Measurements from ENCODE around the gene AADACL4. TPM values are rescaled to one million over a fixed set of nuclear protein-coding genes. Genes with fewer than 3 reads are reported as not detected.

AADACL4 gene
- total RNA-seq, 1 donor from 2014 or later: not detected

DNA sequence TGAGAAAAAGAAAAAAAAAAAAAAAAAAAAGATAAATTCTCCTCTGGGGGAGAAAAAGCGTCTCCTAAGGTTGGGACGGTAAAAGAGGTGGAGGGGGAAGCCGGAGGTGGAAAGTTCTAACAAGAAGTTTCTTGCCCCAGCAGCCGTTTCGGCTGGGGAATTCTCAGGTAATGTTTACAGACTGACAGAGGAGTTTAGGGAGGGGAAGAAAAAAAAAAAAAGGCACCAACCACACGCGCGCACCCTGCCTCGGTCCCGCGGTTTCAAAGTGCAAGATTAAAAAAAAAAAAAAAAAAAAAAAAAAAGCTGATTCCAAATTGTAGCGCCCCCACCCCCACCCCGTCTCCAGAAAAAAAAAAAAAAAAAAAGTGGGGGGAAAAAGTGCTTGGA lies 26.4 kb upstream of the AADACL4 start:
- peak overlapping the region; percentile 93 for H3K27ac ChIP-seq
- ATAC-seq: no peak
- H3K9me3 ChIP-seq: no peaks in the 10 kb centered on the region
- H3K4me1 ChIP-seq: peaks cover 37% of the 10 kb centered on the region
- H3K36me3 ChIP-seq: no peaks in the 10 kb centered on the region
- H3K4me3 ChIP-seq: peak overlapping the region; percentile 85
- intact Hi-C loops (cut with DNase I): no loop called here
- no peak for DNase-seq
- H3K27me3 ChIP-seq: no peaks in the 10 kb centered on the region
- no peak for TF ChIP-seq CTCF (IDR thresholded peaks at IDR 0.05)

DNA sequence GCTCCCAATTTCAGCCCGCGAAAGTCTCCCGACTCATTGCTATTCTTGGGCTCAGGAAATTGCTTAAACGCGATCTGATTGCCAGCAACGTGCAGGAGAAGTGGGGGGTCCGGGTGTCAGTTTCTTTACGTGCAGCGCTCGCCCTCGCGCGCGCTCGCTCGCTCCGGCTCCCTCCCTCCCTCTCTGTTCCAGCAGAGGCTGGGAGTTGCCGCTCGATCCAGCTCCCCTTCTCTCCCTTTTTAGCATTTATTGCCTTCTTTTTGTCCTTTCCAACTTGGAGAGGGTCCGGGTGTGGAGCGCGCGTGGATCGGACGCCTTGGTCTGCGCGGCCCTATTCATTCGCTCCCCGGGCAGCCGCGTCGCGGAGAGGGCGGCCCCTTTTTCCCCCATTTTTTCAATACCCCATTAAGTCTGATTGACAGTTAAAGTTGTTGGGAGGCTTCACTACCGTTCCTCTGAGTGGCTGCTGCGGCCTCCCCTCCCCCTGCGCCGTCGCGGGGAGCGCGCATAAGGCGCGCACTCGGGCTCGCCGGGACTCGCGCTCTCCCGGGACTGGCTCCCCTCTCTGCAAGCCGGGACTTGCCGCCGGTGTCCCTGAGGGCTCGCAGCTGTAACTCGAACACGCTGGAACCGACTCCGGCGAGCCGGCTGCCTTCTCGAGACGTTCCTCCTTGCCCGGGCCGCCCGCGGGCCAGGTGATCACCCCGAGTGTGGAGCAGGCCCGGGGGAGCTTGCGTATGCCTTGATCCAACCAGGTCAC lies 25.8 kb upstream of the AADACL4 start, which contains the start of gene DHRS3:
Gene DHRS3 (minus strand): TSS at position 310 of the 760 bp plus-strand sequence. CDS start 862 bp downstream, outside the sequence.
- no peaks in the 10 kb centered on the region for H3K36me3 ChIP-seq
- H3K4me1 ChIP-seq: peaks cover 37% of the 10 kb centered on the region
- no peak for TF ChIP-seq CTCF (IDR thresholded peaks at IDR 0.05)
- DNase-seq (peak; percentile 92), ATAC-seq (peak; percentile 81)
- peak within 1 kb of the TSS; percentile 93 for H3K27ac ChIP-seq
- peak within 1 kb of the TSS; percentile 85 for H3K4me3 ChIP-seq
- intact Hi-C loops (cut with DNase I): no loop called here
- no peaks in the 10 kb centered on the region for H3K9me3 ChIP-seq
- H3K27me3 ChIP-seq: no peaks in the 10 kb centered on the region

DNA sequence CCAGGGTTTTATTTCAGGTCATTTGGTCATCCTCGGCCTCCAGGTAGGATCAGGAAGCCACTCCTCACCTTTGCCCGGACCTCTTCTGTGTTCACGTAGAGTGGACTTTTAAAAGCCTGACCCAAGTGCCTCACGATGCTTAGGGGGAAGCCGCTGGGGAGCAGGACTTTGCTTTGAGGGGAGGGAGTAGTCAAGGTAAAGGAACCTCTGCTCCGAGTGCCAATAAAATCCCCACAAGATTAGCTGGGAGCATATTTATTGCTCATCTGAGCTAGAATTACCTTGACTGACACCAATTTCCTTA lies 25.3 kb upstream of the AADACL4 start:
- no peak for TF ChIP-seq CTCF (IDR thresholded peaks at IDR 0.05)
- H3K9me3 ChIP-seq: no peaks in the 10 kb centered on the region
- H3K4me1 ChIP-seq: peaks cover 37% of the 10 kb centered on the region
- intact Hi-C loops (cut with DNase I): no loop called here
- H3K4me3 ChIP-seq: peak overlapping the region; percentile 85
- H3K27me3 ChIP-seq: no peaks in the 10 kb centered on the region
- no peaks in the 10 kb centered on the region for H3K36me3 ChIP-seq
- no peak for DNase-seq
- ATAC-seq: no peak
- peak overlapping the region; percentile 93 for H3K27ac ChIP-seq

DNA sequence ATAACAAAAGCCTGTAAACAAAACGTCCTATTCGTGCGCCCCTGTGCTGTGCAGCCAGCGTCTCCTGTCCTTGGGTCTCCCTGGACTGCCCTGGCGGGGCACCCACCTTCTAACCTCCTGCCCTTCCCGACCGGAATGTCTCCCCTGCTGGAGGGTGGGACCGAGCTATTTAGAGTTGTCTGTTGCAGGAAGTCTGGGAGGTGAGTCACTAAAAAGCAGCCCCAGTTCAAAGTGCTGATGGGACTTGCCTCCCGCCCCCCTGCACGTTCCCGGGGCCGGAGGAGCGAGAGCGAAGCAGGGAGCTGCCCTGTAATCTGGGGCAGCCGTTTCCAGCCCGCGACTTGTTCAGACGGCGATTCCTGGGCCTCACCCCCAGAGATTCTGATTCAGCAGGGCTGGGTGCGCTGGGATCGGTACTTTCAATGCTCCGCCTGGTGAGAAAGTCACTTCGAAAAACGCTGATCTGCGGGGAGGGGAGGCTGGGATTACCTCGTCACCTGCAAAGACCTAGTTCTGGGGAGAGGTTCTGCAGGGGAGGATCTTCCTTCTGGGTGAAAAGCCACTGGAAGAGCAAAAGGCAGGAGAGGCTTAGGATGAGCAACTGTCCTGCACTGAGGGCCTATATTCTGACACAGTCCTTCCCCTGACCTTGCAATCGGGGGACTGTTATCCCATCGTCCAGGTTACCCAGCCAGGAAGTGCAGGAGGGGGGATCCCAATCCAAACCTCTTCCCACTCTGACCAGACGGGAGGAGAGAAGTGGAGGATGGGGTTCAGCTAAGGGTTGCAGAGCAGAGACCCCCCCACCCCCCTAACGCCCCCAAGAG lies 24.7 kb upstream of the AADACL4 start:
- Histone ChIP-seq H3K27ac (peak overlapping the region; percentile 93), H3K27me3 (no peaks in the 10 kb centered on the region), H3K36me3 (no peaks in the 10 kb centered on the region), H3K9me3 (no peaks in the 10 kb centered on the region), H3K4me1 (peaks cover 32% of the 10 kb centered on the region), H3K4me3 (peak overlapping the region; percentile 85)
- ATAC-seq: peak; percentile 48
- intact Hi-C loops (cut with DNase I): no loop called here
- no peak for TF ChIP-seq CTCF (IDR thresholded peaks at IDR 0.05)
- peak; percentile 85 for DNase-seq

- H3K4me3 ChIP-seq: peak overlapping the region; percentile 85
- H3K27ac ChIP-seq: peak overlapping the region; percentile 93
- ATAC-seq (peak; percentile 77), DNase-seq (peak; percentile 90)
- H3K4me1 ChIP-seq: peaks cover 24% of the 10 kb centered on the region
- TF ChIP-seq CTCF (IDR thresholded peaks at IDR 0.05): peak; percentile 98
- no peaks in the 10 kb centered on the region for H3K9me3 ChIP-seq
- H3K36me3 ChIP-seq: no peaks in the 10 kb centered on the region
- intact Hi-C loops (cut with DNase I): no loop called here
- H3K27me3 ChIP-seq: no peaks in the 10 kb centered on the region
Measured at GRCh38 chr1:12619792-12620487, 23.9 kb upstream of the AADACL4 start.
